ENCODE measurements around the gene TTC16. TPM values are rescaled to one million over a fixed set of nuclear protein-coding genes. Genes with fewer than 3 reads are reported as not detected.

The TTC16 gene
- total RNA-seq, 1 donor from 2014 or later = not detected

- no peaks in the 10 kb centered on the region for H3K27me3 Mint-ChIP-seq (ENCODE audit: unreplicated experiment)
Measured at GRCh38 chr9:127721391-127721821, 5.5 kb downstream of the TTC16 start.

GRCh38 chr9:127722055-127722745 lies 6.3 kb downstream of the TTC16 start:
- Mint-ChIP-seq H3K4me3 (ENCODE audit: unreplicated experiment) (no peak overlapping the region), H3K36me3 (ENCODE audit: unreplicated experiment) (no peaks in the 10 kb centered on the region), H3K4me1 (ENCODE audit: unreplicated experiment) (peaks cover 7% of the 10 kb centered on the region), H3K9me3 (ENCODE audit: unreplicated experiment) (no peaks in the 10 kb centered on the region), H3K27ac (ENCODE audit: unreplicated experiment) (no peak overlapping the region), H3K27me3 (ENCODE audit: unreplicated experiment) (no peaks in the 10 kb centered on the region)
- DNase-seq (ENCODE audit: extremely low spot score, unreplicated experiment) = no peak
- TF ChIP-seq CTCF (IDR thresholded peaks at IDR 0.05) = no peak

More at GRCh38 chr9:127721391-127721821, 5.5 kb downstream of the TTC16 start:
- no peak for DNase-seq (ENCODE audit: extremely low spot score, unreplicated experiment)
- Mint-ChIP-seq H3K4me1 (ENCODE audit: unreplicated experiment) (peaks cover 7% of the 10 kb centered on the region), H3K36me3 (ENCODE audit: unreplicated experiment) (no peaks in the 10 kb centered on the region), H3K27ac (ENCODE audit: unreplicated experiment) (no peak overlapping the region), H3K9me3 (ENCODE audit: unreplicated experiment) (no peaks in the 10 kb centered on the region), H3K4me3 (ENCODE audit: unreplicated experiment) (no peak overlapping the region)
- TF ChIP-seq CTCF (IDR thresholded peaks at IDR 0.05) = no peak

- H3K36me3 Mint-ChIP-seq (ENCODE audit: unreplicated experiment) = no peaks in the 10 kb centered on the region
- H3K4me3 Mint-ChIP-seq (ENCODE audit: unreplicated experiment) = no peak overlapping the region
- H3K4me1 Mint-ChIP-seq (ENCODE audit: unreplicated experiment) = peaks cover 7% of the 10 kb centered on the region
- no peaks in the 10 kb centered on the region for H3K27me3 Mint-ChIP-seq (ENCODE audit: unreplicated experiment)
- no peak for TF ChIP-seq CTCF (IDR thresholded peaks at IDR 0.05)
- no peak overlapping the region for H3K27ac Mint-ChIP-seq (ENCODE audit: unreplicated experiment)
- no peak for DNase-seq (ENCODE audit: extremely low spot score, unreplicated experiment)
- no peaks in the 10 kb centered on the region for H3K9me3 Mint-ChIP-seq (ENCODE audit: unreplicated experiment)
Measured at GRCh38 chr9:127723013-127723412, 7.1 kb downstream of the TTC16 start.

GRCh38 chr9:127723444-127723843 lies 7.6 kb downstream of the TTC16 start:
- Mint-ChIP-seq H3K27me3 (ENCODE audit: unreplicated experiment) (no peaks in the 10 kb centered on the region), H3K9me3 (ENCODE audit: unreplicated experiment) (no peaks in the 10 kb centered on the region), H3K4me1 (ENCODE audit: unreplicated experiment) (peaks cover 7% of the 10 kb centered on the region), H3K36me3 (ENCODE audit: unreplicated experiment) (no peaks in the 10 kb centered on the region), H3K4me3 (ENCODE audit: unreplicated experiment) (no peak overlapping the region), H3K27ac (ENCODE audit: unreplicated experiment) (no peak overlapping the region)
- no peak for TF ChIP-seq CTCF (IDR thresholded peaks at IDR 0.05)
- no peak for DNase-seq (ENCODE audit: extremely low spot score, unreplicated experiment)

- no peaks in the 10 kb centered on the region for H3K27me3 Mint-ChIP-seq (ENCODE audit: unreplicated experiment)
- no peak overlapping the region for H3K27ac Mint-ChIP-seq (ENCODE audit: unreplicated experiment)
- no peak for TF ChIP-seq CTCF (IDR thresholded peaks at IDR 0.05)
- no peaks in the 10 kb centered on the region for H3K9me3 Mint-ChIP-seq (ENCODE audit: unreplicated experiment)
- peaks cover 7% of the 10 kb centered on the region for H3K4me1 Mint-ChIP-seq (ENCODE audit: unreplicated experiment)
- H3K36me3 Mint-ChIP-seq (ENCODE audit: unreplicated experiment) = no peaks in the 10 kb centered on the region
- H3K4me3 Mint-ChIP-seq (ENCODE audit: unreplicated experiment) = no peak overlapping the region
- no peak for DNase-seq (ENCODE audit: extremely low spot score, unreplicated experiment)
Measured at GRCh38 chr9:127724012-127724411, 8.1 kb downstream of the TTC16 start.

Measured in osteocyte (in vitro differentiated cells).